ENCODE data around the gene FRMD4A.
"Not testable (repeated sequence)": the region's sequence is repeated elsewhere in the genome, so short reads cannot be mapped to it uniquely, and the experiment has no call there.

The FRMD4A gene

DNA sequence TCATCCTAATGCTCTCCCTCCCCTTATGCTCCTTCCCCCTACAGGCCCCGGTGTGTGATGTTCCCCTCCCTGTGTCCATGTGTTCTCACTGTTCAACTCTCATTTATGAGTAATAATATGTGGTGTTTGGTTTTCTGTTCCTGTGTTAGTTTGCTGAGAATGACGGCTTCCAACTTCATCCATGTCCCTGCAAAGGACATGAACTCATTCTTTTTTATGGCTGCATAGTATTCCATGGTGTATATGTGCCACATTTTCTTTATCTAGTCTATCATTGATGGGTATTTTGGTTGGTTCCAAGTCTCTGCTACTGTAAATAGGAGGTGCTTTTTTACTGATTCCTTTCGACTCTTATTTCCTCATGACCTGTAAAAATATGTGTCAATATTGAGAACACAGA, 92.1 kb downstream of the FRMD4A start:
- not testable (repeated sequence) for DNase-seq

DNA sequence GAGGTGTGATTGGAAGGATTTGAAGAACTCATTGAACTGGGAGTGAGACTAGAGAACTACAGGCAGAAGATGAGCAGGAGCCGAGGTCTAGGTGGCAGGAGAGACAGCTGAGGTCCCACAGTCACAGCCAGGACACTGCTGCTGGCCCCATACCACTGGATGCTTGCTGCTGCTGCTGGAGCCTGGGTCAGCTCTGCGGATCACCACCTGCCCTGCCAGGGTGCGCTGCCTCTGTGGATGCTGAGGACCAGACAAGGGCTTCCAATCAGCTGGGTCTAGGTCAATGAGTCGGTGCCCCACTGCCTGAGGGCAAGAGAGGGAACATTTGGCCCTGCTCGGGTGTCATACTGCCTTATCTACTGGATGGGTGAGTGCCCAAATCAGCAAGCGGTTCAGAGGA, 94.4 kb downstream of the FRMD4A start:
- no peak for DNase-seq

DNA sequence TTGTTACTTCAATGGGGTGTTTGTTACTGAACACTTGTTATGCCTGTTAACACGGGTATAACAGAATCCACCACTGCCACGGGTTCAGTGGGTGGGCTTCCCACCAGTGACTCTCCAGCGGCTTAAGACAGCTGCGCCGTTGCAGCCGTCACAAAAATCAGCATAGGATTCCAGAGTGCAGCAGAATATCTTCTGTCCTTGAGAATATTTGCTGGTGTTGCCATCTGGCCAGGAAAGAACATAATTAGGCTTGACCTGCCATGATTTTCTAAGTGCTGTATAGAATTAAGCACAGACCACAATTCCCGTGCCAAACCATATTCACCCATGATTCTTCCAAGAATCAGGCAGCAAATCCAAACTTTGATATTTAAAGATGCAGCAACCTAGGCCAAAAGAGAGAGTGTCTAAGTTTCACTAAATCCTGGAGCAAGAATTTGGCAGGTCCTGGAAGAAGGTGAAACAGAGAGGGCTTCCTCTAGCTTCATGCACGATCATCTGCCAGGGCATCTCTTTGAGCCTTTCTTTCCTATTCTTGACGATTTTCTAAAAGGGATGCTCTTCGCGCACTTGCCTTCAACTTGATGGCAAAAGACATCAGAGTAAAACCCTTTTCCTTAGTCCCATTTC, 95.0 kb downstream of the FRMD4A start:
- DNase-seq = no peak

DNA sequence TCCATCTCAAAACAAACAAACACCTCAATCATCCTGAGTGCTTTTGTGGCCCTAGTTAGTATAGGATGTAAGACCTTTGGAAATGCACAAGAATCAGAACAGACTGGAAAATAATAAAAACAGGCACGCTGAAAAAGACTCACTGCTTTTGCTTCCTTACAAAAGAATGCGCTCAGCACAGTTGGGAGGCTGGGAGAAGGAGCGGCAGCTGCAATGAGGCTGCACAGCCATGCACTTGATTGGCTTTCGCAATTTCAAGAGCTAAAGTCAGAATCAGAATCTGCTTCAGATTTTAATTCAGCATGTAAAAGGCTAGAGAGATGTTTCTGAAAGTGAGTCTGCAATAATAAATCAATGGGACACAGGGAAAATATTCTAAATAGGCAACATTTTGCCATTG, 97.2 kb downstream of the FRMD4A start:
- DNase-seq = no peak

DNA sequence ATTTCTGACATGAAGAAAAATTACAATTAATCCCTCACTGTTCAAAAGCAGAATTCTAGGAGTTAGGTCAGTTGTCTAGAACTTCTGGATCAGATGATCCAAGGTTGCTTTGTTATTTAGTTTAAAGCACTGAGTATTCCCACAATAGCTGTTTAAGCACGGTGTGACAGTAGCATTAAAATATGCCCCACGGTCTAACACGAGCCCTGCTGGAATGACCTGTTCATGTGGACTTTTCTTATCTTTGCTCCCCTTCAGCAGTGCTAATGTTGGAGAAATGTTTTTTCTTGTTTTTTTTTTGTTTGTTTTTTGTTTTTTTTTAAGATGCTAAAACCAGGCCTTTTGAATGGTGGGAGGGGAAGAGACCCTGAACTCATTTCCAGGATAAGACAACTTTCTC, 101.9 kb downstream of the FRMD4A start:
- not testable (repeated sequence) for DNase-seq

DNA sequence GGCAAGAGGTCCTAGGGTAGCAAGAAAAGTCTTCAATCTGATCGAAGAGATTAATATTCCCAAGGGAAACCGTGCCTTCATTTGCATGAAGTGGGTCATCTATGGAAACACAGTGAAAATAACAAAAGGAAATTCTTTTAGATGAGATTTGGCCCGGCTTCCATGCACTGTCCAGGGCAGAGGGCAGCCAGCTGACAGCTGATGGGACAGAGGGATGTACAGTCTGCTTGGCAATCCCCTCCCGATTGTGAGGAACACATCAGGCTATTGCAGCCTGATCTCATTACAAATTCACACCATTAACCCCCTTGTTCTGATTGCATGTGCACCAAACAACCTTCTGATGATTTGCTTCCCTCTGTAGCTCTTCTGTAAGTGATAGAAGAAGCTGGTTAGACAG, 105.3 kb downstream of the FRMD4A start:
- DNase-seq = no peak

DNA sequence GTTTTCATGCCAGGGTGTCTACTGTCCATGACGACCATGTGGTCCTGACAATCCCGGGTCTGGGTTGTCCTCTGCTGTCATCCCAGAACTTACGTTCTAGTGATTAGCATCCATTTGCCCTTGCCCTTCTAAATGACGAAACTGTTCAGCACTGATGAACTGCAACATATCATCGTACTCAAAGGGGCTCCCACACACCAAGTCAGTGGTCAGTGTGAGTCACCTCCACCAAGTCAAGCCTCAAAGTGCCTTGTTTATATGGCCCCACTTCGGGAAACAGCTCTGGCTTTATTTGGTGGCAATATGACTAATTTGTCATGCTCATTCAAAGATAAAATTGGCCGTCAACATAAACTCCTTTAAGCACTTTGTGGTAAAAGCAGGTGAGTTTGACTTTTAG, 110.7 kb downstream of the FRMD4A start:
- no peak for DNase-seq

DNA sequence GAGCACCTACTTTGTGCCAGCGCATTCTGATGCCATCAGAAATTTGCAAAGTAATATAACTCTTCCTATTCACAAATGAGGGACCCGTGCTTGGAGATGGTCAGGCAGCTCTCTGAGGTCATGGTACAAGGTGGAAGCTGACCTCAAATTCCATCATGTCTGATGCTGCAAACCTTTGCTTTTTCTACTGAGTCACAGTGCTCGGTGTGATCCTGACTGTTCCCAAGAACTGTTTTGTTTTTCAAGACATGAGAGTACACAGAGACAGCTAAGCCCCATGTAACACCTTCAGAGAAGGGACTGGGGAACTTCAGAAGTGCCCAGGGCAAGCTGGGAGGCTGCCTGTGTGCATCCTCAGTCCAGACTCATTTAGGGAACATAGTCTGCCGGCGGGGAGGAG, 111.3 kb downstream of the FRMD4A start:
- no peak for DNase-seq

DNA sequence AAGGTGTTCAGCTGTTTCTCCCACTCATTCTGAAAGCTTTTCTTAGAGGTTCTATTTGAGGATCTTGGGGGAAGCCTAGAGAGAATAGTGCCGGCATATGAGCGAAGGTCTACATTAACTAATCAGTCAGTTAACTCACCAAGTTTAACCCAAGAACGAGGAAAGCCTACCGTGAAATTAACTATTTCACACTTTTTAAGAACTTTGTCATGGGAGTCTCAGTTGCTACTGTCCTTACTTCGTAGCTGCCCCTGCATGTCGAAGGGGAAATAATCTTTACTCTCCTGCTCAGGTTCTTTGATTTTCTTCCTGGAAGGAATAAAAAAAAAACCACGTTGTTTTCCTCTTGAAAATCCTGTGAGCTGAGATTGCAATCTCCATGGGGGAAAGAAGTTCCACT, 115.1 kb downstream of the FRMD4A start:
- DNase-seq = no peak

DNA sequence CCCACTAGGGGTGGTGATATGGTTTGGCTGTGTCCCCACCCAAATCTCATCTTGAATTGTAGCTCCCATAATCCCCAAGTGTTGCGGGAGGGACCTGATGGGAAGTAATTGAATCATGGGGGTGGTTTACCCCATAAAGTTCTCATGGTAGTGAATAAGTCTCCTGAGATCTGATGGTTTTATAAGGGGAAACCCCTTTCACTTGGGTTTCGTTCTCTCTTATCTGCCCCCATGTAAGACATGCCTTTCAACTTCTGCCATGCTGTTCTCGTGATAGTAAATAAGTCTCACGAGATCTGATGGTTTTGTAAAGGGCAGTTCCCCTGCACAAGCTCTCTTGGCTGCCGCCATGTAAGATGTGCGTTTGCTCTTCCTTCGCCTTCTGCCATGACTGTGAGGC, 117.0 kb downstream of the FRMD4A start:
- not testable (repeated sequence) for DNase-seq

DNA sequence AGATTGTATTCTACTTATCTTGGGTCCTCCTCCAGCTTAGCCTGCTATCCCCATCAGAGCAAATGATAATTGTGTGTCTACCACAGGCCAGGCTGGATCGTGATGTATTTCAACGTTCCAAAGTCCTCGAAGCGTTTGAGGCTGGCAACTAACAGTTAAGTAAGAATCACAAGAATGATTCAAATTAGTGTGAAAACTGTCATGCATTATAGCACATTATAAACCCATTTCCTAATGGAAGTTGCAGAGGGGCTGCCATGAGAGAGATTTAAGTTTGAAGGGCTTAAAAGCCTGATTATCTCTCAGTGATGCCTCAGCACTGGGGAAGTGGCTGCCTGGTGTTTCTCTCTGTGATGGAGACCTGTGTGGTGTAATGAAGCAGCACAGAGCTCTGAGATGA, 119.1 kb downstream of the FRMD4A start:
- no peak for DNase-seq

DNA sequence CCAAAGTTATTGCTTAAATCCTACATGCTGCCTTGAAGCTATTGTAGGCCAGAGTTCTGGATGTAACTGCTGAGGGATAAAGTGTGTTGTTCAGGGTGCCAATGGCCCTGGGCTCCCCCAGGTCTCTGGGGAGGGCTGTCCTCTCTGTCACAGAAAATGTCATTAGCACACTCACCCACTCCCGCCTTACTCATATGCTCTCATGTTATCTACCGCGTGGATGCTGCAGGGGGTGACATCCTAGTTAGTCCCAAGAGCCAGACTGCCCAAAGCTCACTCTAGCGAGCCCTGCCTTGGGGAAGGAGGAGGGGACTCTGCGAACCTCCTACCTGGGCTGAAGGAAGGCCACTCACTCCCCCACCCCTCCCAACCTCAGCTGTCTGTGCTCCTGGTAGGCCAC, 122.5 kb downstream of the FRMD4A start:
- DNase-seq = no peak

DNA sequence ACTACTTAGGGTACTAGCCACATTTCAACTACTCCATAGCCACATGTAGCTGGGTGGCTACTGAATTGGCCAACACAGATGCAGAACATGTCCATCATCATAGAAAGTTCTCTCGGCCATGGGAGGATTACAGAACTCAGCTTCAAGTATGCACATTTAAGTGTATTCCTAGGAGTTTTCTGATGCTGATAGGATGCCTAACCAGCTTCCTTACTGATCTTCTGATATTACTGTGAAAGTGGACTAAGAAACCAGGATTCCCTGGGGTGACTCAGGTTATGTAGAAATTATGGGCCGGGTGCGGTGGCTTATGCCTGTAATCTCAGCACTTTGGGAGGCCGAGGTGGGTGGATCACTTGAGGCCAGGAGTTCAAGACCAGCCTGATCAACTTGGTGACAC, 125.5 kb downstream of the FRMD4A start:
- no peak for DNase-seq

DNA sequence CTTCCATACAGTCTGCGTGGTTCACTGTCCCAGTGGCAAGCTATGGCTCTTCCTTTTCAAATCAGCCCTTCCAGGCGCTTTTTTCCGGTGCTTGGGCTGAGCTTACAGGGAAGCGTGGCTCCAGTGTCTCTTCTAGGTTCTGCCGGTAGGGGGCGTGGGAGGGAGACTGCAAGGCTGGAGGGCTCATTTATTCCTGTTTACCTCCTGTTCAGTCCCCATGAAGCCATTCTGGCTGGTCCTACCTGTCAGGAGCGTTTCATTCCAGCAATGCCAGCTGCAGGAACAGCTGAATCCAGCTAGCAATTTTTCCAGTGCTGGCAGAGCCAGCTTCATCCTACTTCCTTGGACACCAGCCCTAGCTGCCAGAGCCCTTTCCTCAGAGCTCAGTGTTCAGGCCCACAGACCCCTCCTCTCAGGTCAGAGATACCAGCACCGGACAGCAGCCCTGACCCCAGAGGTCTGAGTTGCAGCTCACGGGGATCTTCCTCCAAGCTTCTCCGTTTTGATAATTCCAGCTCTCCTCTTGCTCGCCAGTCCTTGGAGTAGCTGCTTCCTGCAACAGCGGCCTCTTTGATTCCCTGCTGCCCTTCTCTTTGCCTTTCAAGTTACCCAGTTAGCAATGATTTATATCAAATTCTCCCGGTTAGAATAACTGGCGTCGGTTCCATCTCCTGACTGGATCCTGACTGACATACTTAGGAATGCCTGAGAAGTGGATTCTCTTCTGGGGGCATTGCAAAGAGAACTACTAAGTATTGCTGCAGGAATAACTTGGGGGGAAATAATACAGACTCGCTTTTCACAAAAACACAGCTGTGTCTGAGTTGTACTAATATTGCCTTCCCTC, 129.8 kb downstream of the FRMD4A start:
- DNase-seq = no peak

DNA sequence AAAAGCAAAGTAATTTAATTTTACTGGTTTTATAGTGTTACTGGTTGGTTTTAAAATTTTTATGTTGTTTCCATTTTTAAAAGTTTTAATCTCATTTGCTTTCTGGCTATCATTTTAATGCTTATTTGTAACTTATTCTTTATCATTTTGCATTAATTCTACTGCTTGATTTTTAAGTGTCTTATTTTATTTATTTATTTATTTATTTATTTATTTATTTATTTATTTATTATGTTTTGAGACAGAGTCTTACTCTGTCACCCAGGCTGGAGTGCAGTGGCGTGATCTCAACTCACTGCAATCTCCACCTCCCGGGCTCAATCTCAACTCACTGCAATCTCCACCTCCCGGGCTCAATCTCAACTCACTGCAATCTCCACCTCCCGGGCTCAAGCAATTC, 131.6 kb downstream of the FRMD4A start:
- not testable (repeated sequence) for DNase-seq

DNA sequence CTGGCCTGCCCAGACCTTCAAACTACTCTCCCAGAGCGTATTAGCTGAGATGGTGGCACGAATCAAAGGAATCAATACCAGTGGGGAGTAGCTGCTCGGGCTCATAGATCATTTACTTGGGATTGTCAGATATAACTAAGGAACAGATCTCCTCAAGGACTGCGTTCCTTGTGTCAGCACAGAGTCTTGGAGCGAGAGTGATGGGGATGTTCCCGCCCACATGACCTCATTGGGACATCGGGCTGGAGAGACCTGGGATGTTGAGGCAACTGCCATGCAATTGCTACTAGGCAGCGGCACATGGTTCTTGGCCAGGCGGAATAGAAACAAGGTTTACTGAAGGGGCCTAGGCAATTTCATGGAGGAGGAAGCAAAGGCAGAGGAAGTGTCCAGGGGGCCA, 132.6 kb downstream of the FRMD4A start:
- no peak for DNase-seq

DNA sequence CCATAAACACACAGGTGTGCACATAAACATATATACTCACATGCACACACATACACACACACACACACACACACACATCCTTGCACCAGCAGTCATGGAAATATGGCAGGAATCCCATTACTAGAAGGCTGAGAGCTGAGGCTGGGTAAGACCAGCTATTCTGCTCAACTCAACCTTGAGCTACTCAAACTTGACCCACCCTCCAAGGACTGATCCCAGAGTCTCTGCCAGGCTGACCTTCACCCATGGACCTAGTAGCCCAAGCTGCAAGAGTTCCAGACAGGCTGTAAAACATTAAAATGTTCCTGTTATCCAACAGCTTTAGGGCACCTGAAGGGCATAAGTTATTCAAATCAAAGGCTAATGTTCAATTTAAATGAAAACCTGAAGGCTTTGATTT, 134.6 kb downstream of the FRMD4A start:
- DNase-seq = no peak

DNA sequence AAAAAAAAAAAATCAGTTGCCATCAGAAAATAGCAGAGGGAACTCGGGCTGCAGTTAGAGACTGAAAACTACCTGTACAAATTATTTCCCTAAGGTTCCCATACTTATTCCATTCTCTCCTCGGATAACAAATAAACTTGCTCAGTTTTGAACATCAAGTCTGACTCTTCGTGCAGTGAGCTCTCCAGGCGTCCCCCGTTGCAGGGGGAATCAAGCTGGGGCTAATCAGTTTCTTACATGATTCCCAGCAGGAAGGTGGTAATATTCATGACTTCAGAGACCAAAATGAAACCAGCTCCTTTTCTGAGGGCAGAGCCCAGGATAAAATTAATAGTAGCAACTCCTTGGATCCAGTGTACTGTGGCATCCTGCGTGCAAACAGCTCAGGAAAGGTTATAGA, 135.3 kb downstream of the FRMD4A start:
- DNase-seq = no peak

DNA sequence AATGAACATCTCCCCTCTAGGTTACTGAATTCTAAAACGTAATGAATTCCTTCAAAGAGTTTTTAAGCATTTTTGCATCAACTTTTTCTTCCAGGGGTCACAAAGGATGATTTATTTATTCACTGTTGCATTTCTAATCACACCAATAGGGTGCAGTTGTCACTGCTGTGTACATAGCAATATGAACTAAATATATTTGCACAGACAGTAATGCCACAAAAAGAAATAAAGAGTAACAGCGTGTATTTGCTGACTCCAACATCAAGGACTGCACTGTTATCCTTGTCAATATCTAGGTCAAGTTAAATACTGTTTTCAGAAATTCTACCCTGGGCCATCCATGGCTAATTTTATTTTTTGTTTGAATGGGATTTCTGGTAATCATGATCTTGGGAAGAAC, 138.0 kb downstream of the FRMD4A start:
- no peak for DNase-seq

DNA sequence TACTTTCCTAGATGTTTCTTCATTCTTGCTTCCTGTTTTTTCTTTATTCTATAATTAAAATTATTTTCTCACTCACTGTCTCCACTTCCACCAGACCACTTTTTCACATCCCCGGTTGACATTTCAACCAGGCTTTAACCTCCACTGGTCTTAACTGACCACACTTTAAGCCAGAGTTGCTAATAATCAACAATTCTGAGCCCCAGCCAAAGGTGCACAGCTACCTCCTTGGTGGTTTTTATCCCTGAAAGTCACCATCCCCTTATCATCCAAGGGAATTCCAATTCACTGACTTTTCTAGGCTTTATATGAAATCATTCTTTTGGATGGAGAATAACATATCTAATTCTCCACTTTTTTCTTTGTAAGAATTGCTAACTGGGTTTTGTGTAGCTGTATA, 138.9 kb downstream of the FRMD4A start:
- DNase-seq = no peak

DNA sequence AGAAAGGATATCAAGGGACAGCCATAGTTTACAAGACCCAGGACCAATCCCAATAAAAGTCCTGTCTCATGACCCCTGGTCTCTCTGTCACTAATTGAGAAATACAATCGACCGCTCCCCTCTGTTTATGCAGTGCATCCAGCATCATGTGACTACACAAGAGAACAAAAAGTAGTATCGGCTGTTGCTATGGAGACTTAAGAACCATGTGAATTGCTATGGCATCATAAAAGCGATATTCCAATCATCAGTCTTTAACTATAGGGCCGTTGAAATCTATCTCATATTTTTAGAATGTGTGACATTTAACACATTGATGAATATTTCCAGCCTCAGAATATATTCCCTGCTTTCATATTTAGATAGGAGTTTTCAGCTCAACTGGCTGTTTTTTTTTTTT, 139.3 kb downstream of the FRMD4A start:
- DNase-seq = no peak

DNA sequence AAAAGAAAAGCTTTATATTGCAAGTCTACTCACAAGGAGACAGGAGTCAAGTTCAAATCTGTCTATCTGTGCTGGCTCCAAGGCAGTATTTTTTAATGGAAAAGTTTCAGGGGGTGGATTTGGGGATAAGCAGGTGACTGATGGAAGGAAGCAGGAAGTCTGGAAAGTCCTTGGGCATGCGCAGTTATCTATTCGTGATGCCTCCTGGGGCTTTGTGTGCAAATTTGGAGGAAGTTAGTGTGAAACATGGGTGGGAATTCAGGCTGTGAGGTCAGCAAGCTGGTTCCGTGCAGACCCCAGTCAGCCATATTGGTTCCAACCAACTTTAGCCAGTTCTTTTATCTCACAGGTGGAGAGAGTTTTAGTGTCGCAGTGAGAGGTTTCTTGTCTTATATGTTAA, 140.0 kb downstream of the FRMD4A start:
- DNase-seq = no peak

DNA sequence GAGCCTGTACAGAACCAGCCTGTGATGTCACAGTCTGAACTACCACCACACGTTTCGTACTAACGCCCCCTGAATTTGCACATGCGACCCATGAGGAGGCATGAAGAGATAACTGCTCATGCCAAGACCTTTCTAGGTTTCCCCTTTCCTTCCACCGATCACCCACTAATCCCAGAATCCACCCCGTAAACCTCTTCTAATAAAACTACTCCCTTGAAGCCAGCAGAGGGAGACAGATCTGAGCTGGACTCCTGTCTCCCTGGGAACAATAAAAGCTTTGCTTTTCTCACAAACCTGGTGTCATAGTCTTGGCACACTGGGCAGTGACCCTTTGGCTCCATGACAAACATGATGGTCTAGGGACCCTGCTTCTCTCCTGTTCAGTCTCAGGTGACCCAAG, 144.5 kb downstream of the FRMD4A start:
- no peak for DNase-seq

DNA sequence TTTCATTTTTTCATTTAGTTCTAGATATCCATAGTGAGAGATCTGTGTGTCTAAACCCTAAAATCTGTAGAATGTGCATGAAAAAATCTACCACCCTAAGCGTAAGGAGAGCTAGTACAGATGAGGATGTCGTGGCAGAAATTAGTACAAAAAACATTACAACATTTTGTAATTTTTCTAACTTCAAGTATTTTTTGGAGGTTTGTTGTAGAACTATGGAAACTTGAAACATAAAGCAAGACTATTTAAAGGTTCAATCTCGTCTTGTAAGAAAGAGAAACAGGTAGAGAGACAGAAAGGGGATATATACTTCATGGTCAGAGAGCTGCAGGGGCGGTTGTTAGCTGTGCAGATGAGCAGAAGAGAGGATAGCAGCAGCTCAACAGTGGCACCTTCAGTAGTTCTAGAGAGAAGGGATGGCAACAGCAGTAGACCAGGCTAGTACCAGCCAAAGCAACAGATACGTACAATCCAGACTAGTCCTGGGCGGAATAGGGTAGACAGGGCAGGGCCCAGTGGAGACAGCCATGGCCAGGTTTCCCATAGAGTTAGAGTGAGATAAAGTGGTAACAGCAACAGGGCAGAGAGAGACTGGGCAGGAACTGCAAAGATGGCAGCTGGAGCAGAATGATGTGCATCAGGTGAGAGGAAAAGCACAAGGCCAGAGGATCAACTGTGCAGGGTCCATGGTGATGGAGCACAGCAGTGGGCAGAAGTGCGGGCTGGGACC, 145.2 kb downstream of the FRMD4A start:
- DNase-seq = peak; percentile 26
